Type B pancreatic cell (in vitro differentiated cells): ENCODE measurements around the gene COL11A1. TPM values are rescaled to one million over a fixed set of nuclear protein-coding genes. Genes with fewer than 3 reads are reported as not detected.
"Not testable (repeated sequence)": the region's sequence is repeated elsewhere in the genome, so short reads cannot be mapped to it uniquely, and the experiment has no call there.

ENCODE experiments used
- DNase-seq: peaks from one replicate; pipeline ENCODE4 v3.0.0; 2021; ENCODE audit warnings: mixed read lengths; ENCODE audit not compliant: unreplicated experiment; ENCODE audit errors: extremely low spot score
- H3K27ac Mint-ChIP-seq: 2 replicates; pipeline ENCODE4 v1.8.0; 2021; ENCODE audit warnings: mild to moderate bottlenecking, mixed read lengths
- H3K27me3 Mint-ChIP-seq: 2 replicates; pipeline ENCODE4 v1.8.0; 2021; ENCODE audit warnings: mixed read lengths
- H3K36me3 Mint-ChIP-seq: 2 replicates; pipeline ENCODE4 v1.8.0; 2021; ENCODE audit warnings: mixed read lengths
- H3K4me1 Mint-ChIP-seq: one replicate; pipeline ENCODE4 v1.8.0; 2021; ENCODE audit warnings: mixed read lengths; ENCODE audit not compliant: unreplicated experiment
- H3K4me3 Mint-ChIP-seq: 2 replicates; pipeline ENCODE4 v1.8.0; 2021; ENCODE audit warnings: mild to moderate bottlenecking, mixed read lengths
- H3K9me3 Mint-ChIP-seq: 2 replicates; pipeline ENCODE4 v1.8.0; 2021; ENCODE audit warnings: mixed read lengths
- CTCF ChIP-seq: fragments of 200-600 bp; sonication (generic); conservative IDR thresholded peaks from 2 replicates; pipeline ENCODE4 v1.5.0; 2021; ENCODE audit warnings: antibody characterized with exemption, mild to moderate bottlenecking
- total RNA-seq: library from RNA; stranded (reverse); gene quantifications from 2 replicates; pipeline ENCODE4 v1.2.1, GENCODE V29; 2021; ENCODE audit warnings: low replicate concordance

The COL11A1 gene
- total RNA-seq, 1 donor from 2014 or later, result 58.3 TPM

- no peaks in the 10 kb centered on the region for H3K4me1 Mint-ChIP-seq
- no peak for DNase-seq
- no peaks in the 10 kb centered on the region for H3K27me3 Mint-ChIP-seq
- H3K4me3 Mint-ChIP-seq, result no peak overlapping the region
- H3K9me3 Mint-ChIP-seq, result peaks cover 6% of the 10 kb centered on the region
- no peak for TF ChIP-seq CTCF
- no peak overlapping the region for H3K27ac Mint-ChIP-seq
- peaks cover 5% of the 10 kb centered on the region for H3K36me3 Mint-ChIP-seq
Measured at GRCh38 chr1:103058391-103058790, 49.9 kb downstream of the COL11A1 start.

- DNase-seq, result no peak
- H3K36me3 Mint-ChIP-seq, result peaks cover 5% of the 10 kb centered on the region
- no peak for TF ChIP-seq CTCF
- H3K4me1 Mint-ChIP-seq, result no peaks in the 10 kb centered on the region
- no peak overlapping the region for H3K4me3 Mint-ChIP-seq
- H3K27me3 Mint-ChIP-seq, result no peaks in the 10 kb centered on the region
- no peak overlapping the region for H3K27ac Mint-ChIP-seq
- H3K9me3 Mint-ChIP-seq, result peaks cover 16% of the 10 kb centered on the region
Measured at GRCh38 chr1:103056423-103056822, 51.9 kb downstream of the COL11A1 start.

GRCh38 chr1:103028110-103028509 is 80.2 kb downstream of the COL11A1 start:
- H3K27ac Mint-ChIP-seq, H3K4me3 Mint-ChIP-seq, DNase-seq, H3K9me3 Mint-ChIP-seq, H3K27me3 Mint-ChIP-seq, H3K36me3 Mint-ChIP-seq, H3K4me1 Mint-ChIP-seq: not testable (repeated sequence)

GRCh38 chr1:103025858-103026409 is 82.4 kb downstream of the COL11A1 start:
- H3K27me3 Mint-ChIP-seq, result no peaks in the 10 kb centered on the region
- no peak for DNase-seq
- H3K9me3 Mint-ChIP-seq, result no peaks in the 10 kb centered on the region
- H3K4me3 Mint-ChIP-seq, result no peak overlapping the region
- H3K4me1 Mint-ChIP-seq, result no peaks in the 10 kb centered on the region
- H3K27ac Mint-ChIP-seq, result no peak overlapping the region
- no peak for TF ChIP-seq CTCF
- no peaks in the 10 kb centered on the region for H3K36me3 Mint-ChIP-seq

- H3K4me1 Mint-ChIP-seq, result no peaks in the 10 kb centered on the region
- H3K4me3 Mint-ChIP-seq, result no peak overlapping the region
- H3K27me3 Mint-ChIP-seq, result no peaks in the 10 kb centered on the region
- no peak for DNase-seq
- H3K36me3 Mint-ChIP-seq, result no peaks in the 10 kb centered on the region
- no peak overlapping the region for H3K27ac Mint-ChIP-seq
- no peaks in the 10 kb centered on the region for H3K9me3 Mint-ChIP-seq
- TF ChIP-seq CTCF, result no peak
Measured at GRCh38 chr1:103024051-103024450, 84.3 kb downstream of the COL11A1 start.

- Mint-ChIP-seq H3K27me3 (no peaks in the 10 kb centered on the region), H3K27ac (no peak overlapping the region), H3K4me1 (no peaks in the 10 kb centered on the region), H3K9me3 (no peaks in the 10 kb centered on the region), H3K4me3 (no peak overlapping the region), H3K36me3 (no peaks in the 10 kb centered on the region)
- no peak for DNase-seq
- TF ChIP-seq CTCF, result no peak
Measured at GRCh38 chr1:103002005-103002404, 106.3 kb downstream of the COL11A1 start.
